PC-9 (cell line): ENCODE measurements around the gene RAB41.

Experiments
- EZH2 ChIP-seq: fragments of 200-600 bp; sonication (generic); IDR thresholded peaks from 2 replicates; pipeline ENCODE4 v1.8.0; 2017; ENCODE audit warnings: antibody characterized with exemption, low read depth
- TF ChIP-seq, protein P1 (sequence below): fragments of 200-600 bp; sonication (generic); conservative IDR thresholded peaks from 2 replicates; pipeline ENCODE4 v1.6.1; 2017; ENCODE audit warnings: mixed run types, antibody characterized with exemption, mild to moderate bottlenecking, moderate library complexity

DNA sequence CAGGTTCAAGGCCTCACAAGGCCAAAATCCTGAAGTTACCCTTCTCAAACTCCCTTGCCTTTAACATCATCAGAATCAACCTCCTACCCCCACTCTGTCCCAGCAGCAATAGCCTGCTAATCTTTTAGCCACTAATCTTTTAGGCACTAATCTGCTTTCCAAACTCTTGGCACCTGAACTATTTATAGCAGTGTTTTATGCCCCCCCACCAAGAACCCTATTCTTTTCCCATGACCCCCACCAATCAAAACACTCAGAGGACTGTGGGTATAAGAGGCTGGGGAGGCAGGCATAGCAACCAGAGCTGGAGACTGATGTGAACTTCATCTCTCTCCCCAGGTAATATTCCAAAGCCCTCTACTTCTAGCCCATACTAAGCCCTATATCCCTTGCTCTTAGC is 13.9 kb upstream of the RAB41 start, which contains the start of gene ARR3:
- TF ChIP-seq, protein P1, sequence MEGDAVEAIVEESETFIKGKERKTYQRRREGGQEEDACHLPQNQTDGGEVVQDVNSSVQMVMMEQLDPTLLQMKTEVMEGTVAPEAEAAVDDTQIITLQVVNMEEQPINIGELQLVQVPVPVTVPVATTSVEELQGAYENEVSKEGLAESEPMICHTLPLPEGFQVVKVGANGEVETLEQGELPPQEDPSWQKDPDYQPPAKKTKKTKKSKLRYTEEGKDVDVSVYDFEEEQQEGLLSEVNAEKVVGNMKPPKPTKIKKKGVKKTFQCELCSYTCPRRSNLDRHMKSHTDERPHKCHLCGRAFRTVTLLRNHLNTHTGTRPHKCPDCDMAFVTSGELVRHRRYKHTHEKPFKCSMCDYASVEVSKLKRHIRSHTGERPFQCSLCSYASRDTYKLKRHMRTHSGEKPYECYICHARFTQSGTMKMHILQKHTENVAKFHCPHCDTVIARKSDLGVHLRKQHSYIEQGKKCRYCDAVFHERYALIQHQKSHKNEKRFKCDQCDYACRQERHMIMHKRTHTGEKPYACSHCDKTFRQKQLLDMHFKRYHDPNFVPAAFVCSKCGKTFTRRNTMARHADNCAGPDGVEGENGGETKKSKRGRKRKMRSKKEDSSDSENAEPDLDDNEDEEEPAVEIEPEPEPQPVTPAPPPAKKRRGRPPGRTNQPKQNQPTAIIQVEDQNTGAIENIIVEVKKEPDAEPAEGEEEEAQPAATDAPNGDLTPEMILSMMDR, result no peak
- TF ChIP-seq EZH2, result no peak
